Measurements from ENCODE around the gene CCDC170. TPM values are rescaled to one million over a fixed set of nuclear protein-coding genes. Genes with fewer than 3 reads are reported as not detected.

CCDC170 gene
- total and polyA plus RNA-seq, 2 experiments from 2014 or later = 1.2 TPM

- Histone ChIP-seq H3K79me2 (no peaks in the 10 kb centered on the region), H3K27ac (no peak overlapping the region), H2AFZ (no peak overlapping the region), H4K20me1 (ENCODE audit: insufficient read depth, poor library complexity, severe bottlenecking) (no peaks in the 10 kb centered on the region), H3K4me3 (no peak overlapping the region), H3K4me2 (peak overlapping the region; percentile 50), H3K9me3 (ENCODE audit: low read depth) (no peaks in the 10 kb centered on the region), H3K4me1 (ENCODE audit: insufficient read depth) (no peaks in the 10 kb centered on the region), H3K27me3 (no peaks in the 10 kb centered on the region), H3K9me2 (replicated peaks; ENCODE audit: insufficient read depth) (no peaks in the 10 kb centered on the region), H3K36me3 (replicated peaks; ENCODE audit: insufficient read depth, low read depth) (no peaks in the 10 kb centered on the region)
- peak; percentile 78 for DNase-seq (ENCODE audit: low spot score)
- 38% methylated on average over 16 of the region's 16 CpGs for WGBS (ENCODE audit: low lambda C conversion rate, missing lambda C conversion rate)
- no peak for TF ChIP-seq EZH2 (IDR thresholded peaks at IDR 0.05; ENCODE audit: borderline replicate concordance)
- peak; percentile 76 for TF ChIP-seq CTCF (IDR thresholded peaks at IDR 0.05; ENCODE audit: poor library complexity)
Measured at GRCh38 chr6:151475653-151476523, 17.9 kb upstream of the CCDC170 start.

GRCh38 chr6:151477726-151478125 is 16.1 kb upstream of the CCDC170 start:
- Histone ChIP-seq H4K20me1 (ENCODE audit: insufficient read depth, poor library complexity, severe bottlenecking) (no peaks in the 10 kb centered on the region), H3K4me1 (ENCODE audit: insufficient read depth) (no peaks in the 10 kb centered on the region)

GRCh38 chr6:151478670-151479069 is 15.1 kb upstream of the CCDC170 start:
- no peak overlapping the region for H3K4me2 ChIP-seq
- no peak for TF ChIP-seq EZH2 (IDR thresholded peaks at IDR 0.05; ENCODE audit: borderline replicate concordance)
- TF ChIP-seq CTCF (IDR thresholded peaks at IDR 0.05; ENCODE audit: poor library complexity) = no peak
- no peak for TF ChIP-seq EZH2phosphoT487 (IDR thresholded peaks at IDR 0.05; ENCODE audit: low read depth, severe bottlenecking, unreplicated experiment)
- 80% methylated on average over 6 of the region's 6 CpGs for WGBS (ENCODE audit: low lambda C conversion rate, missing lambda C conversion rate)
- no peak overlapping the region for H3K4me3 ChIP-seq
- no peak overlapping the region for H2AFZ ChIP-seq
- no peaks in the 10 kb centered on the region for H3K4me1 ChIP-seq (ENCODE audit: insufficient read depth)
- no peak overlapping the region for H3K27ac ChIP-seq
- no peaks in the 10 kb centered on the region for H3K27me3 ChIP-seq
- no peaks in the 10 kb centered on the region for H4K20me1 ChIP-seq (ENCODE audit: insufficient read depth, poor library complexity, severe bottlenecking)
- no peaks in the 10 kb centered on the region for H3K36me3 ChIP-seq (replicated peaks; ENCODE audit: insufficient read depth, low read depth)
- no peaks in the 10 kb centered on the region for H3K79me2 ChIP-seq
- H3K9me2 ChIP-seq (replicated peaks; ENCODE audit: insufficient read depth) = no peaks in the 10 kb centered on the region
- no peak for DNase-seq (ENCODE audit: low spot score)
- H3K9me3 ChIP-seq (ENCODE audit: low read depth) = no peaks in the 10 kb centered on the region

More at GRCh38 chr6:151477726-151478125, 16.1 kb upstream of the CCDC170 start:
- Histone ChIP-seq H3K9me3 (ENCODE audit: low read depth) (no peaks in the 10 kb centered on the region), H3K36me3 (replicated peaks; ENCODE audit: insufficient read depth, low read depth) (no peaks in the 10 kb centered on the region), H3K9me2 (replicated peaks; ENCODE audit: insufficient read depth) (no peaks in the 10 kb centered on the region), H2AFZ (no peak overlapping the region), H3K27me3 (no peaks in the 10 kb centered on the region), H3K79me2 (no peaks in the 10 kb centered on the region), H3K4me2 (no peak overlapping the region), H3K27ac (no peak overlapping the region), H3K4me3 (no peak overlapping the region)
- 98% methylated on average over 12 of the region's 12 CpGs for WGBS (ENCODE audit: low lambda C conversion rate, missing lambda C conversion rate)
- no peak for DNase-seq (ENCODE audit: low spot score)
- TF ChIP-seq EZH2phosphoT487 (IDR thresholded peaks at IDR 0.05; ENCODE audit: low read depth, severe bottlenecking, unreplicated experiment) = no peak
- no peak for TF ChIP-seq CTCF (IDR thresholded peaks at IDR 0.05; ENCODE audit: poor library complexity)
- TF ChIP-seq EZH2 (IDR thresholded peaks at IDR 0.05; ENCODE audit: borderline replicate concordance) = no peak
